Upper lobe of left lung (tissue), 4 donors: ENCODE measurements around the gene MYEOV.

ENCODE experiments used
- POLR2A ChIP-seq, 4 donors: fragments of 450-650 bp; IDR thresholded peaks; one replicate each; pipeline ENCODE4 v1.5.1; 2016 to 2017; ENCODE audit warnings: antibody characterized with exemption in 4 of 4, mild to moderate bottlenecking in 2 of 4
- POLR2AphosphoS5 ChIP-seq, 2 donors: sonication (generic); formaldehyde crosslinking; IDR thresholded peaks; one replicate each; pipeline ENCODE4 v1.5.1; 2017; ENCODE audit warnings: antibody characterized with exemption in 2 of 2
- TF ChIP-seq, protein P1 (sequence below), 6 experiments: fragments of 450-650 bp in 4 of 6; fragments of 200-600 bp in 2 of 6; sonication (generic) in 2 of 6; IDR thresholded peaks; one replicate each; pipeline ENCODE4 v1.5.1; 2016 to 2019; ENCODE audit warnings: antibody characterized with exemption in 6 of 6

DNA sequence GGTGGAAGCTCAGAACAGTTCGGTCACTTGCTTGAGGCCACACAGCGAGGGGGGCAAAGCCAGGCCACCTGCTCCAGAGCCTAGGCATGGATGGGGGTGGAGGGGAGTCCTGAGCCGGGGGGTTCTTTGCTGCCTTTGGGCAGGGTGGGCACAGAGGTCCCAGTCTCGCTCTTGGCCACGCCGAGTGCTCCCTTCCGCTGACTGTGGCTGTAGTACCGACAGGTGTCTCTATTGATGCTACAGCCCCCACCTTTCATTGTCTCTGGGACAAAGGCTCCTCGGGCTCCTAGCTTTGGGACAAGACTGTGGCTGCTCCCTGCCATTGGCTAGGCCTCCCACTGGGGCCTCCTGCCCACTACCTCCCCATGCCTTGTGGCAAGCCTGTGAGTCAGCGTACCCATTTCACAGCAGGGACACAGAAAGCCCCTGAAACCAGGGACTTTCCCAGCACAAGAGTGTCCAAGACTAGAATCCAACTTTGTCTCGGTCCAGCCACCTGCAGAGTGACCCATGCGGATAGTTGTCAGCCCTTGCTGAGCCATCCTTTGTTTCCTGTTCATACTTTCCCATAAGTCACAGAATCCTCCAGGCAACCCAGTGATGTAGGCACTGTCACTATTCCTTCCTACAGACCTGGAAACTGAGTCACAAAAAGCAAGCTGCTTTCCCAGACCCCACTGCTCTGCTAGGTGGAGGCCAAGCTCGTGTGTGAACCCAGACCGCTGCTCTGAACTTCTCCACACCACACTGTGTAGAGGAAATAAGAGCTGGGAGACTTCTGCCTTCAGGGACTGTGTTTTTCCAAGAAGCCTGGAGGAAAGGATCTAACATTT lies 17.2 kb downstream of the MYEOV start:
- TF ChIP-seq POLR2AphosphoS5 (IDR thresholded peaks at IDR 0.05): no peak
- TF ChIP-seq, protein P1, sequence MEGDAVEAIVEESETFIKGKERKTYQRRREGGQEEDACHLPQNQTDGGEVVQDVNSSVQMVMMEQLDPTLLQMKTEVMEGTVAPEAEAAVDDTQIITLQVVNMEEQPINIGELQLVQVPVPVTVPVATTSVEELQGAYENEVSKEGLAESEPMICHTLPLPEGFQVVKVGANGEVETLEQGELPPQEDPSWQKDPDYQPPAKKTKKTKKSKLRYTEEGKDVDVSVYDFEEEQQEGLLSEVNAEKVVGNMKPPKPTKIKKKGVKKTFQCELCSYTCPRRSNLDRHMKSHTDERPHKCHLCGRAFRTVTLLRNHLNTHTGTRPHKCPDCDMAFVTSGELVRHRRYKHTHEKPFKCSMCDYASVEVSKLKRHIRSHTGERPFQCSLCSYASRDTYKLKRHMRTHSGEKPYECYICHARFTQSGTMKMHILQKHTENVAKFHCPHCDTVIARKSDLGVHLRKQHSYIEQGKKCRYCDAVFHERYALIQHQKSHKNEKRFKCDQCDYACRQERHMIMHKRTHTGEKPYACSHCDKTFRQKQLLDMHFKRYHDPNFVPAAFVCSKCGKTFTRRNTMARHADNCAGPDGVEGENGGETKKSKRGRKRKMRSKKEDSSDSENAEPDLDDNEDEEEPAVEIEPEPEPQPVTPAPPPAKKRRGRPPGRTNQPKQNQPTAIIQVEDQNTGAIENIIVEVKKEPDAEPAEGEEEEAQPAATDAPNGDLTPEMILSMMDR (IDR thresholded peaks at IDR 0.05): no peak
- TF ChIP-seq POLR2A (IDR thresholded peaks at IDR 0.05): no peak
